HG03469 (cell line): Measurements from ENCODE around the gene EYS.
"Not testable (repeated sequence)": the region's sequence is repeated elsewhere in the genome, so short reads cannot be mapped to it uniquely, and the experiment has no call there.

Experiments
- ATAC-seq: cut with Tn5 transposase; IDR thresholded peaks from one replicate; pipeline ENCODE4 v1.9.1; 2021; ENCODE audit warnings: mild to moderate bottlenecking, moderate library complexity, moderate number of reproducible peaks; ENCODE audit not compliant: unreplicated experiment

Gene EYS

GRCh38 chr6:63887002-63887751 lies 1819.8 kb downstream of the EYS start:
- ATAC-seq: peak; percentile 38

- ATAC-seq: no peak
These were observed 1820.7 kb downstream of the EYS start for GRCh38 chr6:63886341-63886740.

- no peak for ATAC-seq
These were observed 1823.4 kb downstream of the EYS start for GRCh38 chr6:63883597-63883996.

GRCh38 chr6:63882208-63882607 lies 1824.8 kb downstream of the EYS start:
- ATAC-seq: no peak

GRCh38 chr6:63881791-63882190 lies 1825.2 kb downstream of the EYS start:
- no peak for ATAC-seq

GRCh38 chr6:63872233-63872632 lies 1834.8 kb downstream of the EYS start:
- ATAC-seq: no peak

GRCh38 chr6:63868351-63868750 lies 1838.7 kb downstream of the EYS start:
- no peak for ATAC-seq

- no peak for ATAC-seq
These were observed 1842.2 kb downstream of the EYS start for GRCh38 chr6:63864671-63865318.

- ATAC-seq: no peak
These were observed 1843.0 kb downstream of the EYS start for GRCh38 chr6:63864061-63864460.

- ATAC-seq: no peak
These were observed 1844.4 kb downstream of the EYS start for GRCh38 chr6:63862486-63863198.

GRCh38 chr6:63859528-63859927 lies 1847.5 kb downstream of the EYS start:
- no peak for ATAC-seq

GRCh38 chr6:63858691-63859090 lies 1848.3 kb downstream of the EYS start:
- ATAC-seq: no peak

GRCh38 chr6:63856271-63856670 lies 1850.8 kb downstream of the EYS start:
- no peak for ATAC-seq

- ATAC-seq: no peak
These were observed 1862.7 kb downstream of the EYS start for GRCh38 chr6:63844287-63844686.

- no peak for ATAC-seq
These were observed 1867.5 kb downstream of the EYS start for GRCh38 chr6:63839485-63839884.

GRCh38 chr6:63828678-63829077 lies 1878.3 kb downstream of the EYS start:
- ATAC-seq: not testable (repeated sequence)

- no peak for ATAC-seq
These were observed 1882.3 kb downstream of the EYS start for GRCh38 chr6:63824722-63825121.

- no peak for ATAC-seq
These were observed 1885.6 kb downstream of the EYS start for GRCh38 chr6:63821442-63821841.

- no peak for ATAC-seq
These were observed 1887.2 kb downstream of the EYS start for GRCh38 chr6:63819831-63820230.

- no peak for ATAC-seq
These were observed 1889.5 kb downstream of the EYS start for GRCh38 chr6:63817492-63818050.

GRCh38 chr6:63816982-63817436 lies 1890.0 kb downstream of the EYS start:
- no peak for ATAC-seq
